ENCODE measurements around the gene MIPOL1.

DNA sequence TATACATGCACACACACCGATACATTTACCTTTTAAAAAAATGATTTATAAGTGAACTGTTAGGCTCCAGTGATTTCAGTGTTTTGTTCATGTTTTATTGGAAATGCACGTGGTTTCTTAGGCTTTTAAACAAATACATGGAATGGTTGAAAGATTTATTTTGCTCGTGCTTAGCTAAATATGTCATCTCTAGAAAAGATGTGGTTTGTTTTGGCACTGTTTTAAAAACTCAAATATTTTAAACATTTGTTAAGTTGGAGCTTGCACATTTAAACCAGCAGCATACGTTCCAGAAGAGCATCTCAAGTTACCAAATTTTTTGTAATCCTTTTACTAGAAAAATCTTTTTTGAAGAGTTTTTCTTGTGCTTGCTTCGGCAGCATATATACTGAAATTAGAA lies 352.8 kb downstream of the MIPOL1 start:
- TF ChIP-seq, protein P1, sequence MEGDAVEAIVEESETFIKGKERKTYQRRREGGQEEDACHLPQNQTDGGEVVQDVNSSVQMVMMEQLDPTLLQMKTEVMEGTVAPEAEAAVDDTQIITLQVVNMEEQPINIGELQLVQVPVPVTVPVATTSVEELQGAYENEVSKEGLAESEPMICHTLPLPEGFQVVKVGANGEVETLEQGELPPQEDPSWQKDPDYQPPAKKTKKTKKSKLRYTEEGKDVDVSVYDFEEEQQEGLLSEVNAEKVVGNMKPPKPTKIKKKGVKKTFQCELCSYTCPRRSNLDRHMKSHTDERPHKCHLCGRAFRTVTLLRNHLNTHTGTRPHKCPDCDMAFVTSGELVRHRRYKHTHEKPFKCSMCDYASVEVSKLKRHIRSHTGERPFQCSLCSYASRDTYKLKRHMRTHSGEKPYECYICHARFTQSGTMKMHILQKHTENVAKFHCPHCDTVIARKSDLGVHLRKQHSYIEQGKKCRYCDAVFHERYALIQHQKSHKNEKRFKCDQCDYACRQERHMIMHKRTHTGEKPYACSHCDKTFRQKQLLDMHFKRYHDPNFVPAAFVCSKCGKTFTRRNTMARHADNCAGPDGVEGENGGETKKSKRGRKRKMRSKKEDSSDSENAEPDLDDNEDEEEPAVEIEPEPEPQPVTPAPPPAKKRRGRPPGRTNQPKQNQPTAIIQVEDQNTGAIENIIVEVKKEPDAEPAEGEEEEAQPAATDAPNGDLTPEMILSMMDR (IDR thresholded peaks at IDR 0.05; ENCODE audit: insufficient read depth, low read length, poor library complexity, severe bottlenecking): no peak
- no peak for TF ChIP-seq EZH2phosphoT487 (conservative IDR thresholded peaks at IDR 0.05; ENCODE audit: low read length)

Measured in SU-DHL-6 (cell line).